CMK (cell line): ENCODE results near the gene PLLP.

ENCODE experiments used
- DNase-seq: peaks from one replicate; pipeline ENCODE4 v3.0.0-alpha.2; 2010; ENCODE audit warnings: low read depth

The PLLP gene

DNA sequence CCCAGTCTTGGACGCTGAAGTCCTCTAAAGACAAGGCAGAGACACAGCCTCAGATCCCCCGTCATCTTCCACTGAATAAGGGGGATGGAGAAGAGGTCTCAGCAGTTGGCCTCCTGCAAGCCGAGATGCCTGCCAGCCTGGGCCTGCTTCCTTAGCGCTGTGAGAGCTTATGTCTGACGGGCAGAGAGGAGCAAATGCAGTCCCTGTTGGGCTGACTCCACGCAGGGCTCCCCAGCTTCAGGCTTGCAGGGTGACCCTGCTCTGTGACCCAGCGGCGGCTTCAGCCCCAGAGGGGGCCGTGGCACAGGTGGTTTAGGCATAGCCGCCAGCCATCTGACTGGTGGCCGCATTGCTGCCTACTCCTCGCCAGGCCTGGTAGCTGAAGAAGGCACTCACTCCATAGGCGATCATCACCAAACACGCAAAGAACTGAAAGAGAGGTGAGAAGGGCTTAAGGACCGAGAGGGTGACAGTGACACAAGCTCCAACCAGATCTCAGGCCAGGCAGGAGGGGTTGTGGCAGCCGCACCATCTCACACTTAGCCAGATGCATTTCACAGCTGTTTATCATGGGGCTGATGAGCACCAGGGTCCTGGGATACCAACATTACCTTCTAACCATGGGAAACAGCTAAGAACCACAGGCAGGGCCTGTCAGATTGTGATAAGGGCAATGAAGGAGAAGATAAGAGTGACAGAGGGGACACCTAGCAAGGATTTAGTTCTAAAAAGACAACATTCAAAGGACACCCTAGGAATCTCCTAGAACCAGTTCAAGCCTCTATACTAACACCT is 27.7 kb downstream of the PLLP start:
- no peak for DNase-seq

DNA sequence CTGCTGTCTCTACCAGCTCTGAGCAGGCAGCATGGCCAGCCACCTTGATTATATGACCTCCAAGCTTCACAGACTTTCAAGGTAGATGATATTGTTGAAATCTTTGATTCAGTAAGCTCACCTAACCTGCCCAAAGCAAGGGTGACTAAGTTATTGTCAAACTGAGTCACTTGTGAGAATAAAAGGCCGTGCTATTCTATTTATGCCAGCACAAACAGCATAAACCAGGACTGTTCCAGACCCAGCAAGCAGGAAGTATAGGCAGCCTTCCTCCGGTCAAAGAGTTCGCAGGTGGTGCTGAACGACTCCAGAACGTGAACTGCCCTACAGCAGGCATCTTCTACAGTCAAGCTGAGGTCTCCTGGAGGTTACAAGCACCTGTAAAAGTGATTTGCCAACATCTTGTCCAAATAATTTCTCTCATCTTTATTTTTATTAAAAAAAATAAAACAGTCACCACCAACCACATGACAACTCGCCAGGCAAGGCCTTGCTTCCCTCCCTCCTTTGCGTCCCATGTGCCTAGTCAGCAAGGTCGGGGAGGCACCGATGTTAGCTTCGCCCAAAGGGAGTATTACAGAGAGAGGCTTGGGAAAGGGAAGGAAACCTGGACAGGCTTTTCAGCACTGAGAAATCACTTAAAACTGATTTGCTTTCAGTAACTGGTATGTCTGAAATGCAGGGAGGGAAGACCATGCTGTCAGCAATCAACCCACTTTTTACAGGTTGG is 28.6 kb downstream of the PLLP start:
- no peak for DNase-seq

DNA sequence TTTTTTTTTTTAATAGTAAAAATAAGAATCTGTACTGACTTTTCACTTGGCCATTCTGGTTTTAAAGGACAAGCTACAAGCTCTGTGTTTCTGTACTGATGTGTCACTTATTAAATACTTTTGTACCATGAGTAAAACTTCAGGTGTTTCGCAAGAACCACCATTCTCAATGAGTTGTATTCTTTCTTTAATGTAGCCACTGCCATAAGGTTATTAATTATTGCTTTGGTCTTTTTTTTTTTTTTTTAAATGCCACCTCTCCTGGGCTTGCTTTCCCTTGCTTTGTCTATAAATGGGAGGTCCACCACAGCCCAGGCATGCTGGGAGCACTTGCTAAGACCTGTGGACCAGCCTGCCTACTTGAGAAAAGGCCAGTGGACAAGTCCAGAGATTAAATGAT is 31.0 kb downstream of the PLLP start:
- no peak for DNase-seq

DNA sequence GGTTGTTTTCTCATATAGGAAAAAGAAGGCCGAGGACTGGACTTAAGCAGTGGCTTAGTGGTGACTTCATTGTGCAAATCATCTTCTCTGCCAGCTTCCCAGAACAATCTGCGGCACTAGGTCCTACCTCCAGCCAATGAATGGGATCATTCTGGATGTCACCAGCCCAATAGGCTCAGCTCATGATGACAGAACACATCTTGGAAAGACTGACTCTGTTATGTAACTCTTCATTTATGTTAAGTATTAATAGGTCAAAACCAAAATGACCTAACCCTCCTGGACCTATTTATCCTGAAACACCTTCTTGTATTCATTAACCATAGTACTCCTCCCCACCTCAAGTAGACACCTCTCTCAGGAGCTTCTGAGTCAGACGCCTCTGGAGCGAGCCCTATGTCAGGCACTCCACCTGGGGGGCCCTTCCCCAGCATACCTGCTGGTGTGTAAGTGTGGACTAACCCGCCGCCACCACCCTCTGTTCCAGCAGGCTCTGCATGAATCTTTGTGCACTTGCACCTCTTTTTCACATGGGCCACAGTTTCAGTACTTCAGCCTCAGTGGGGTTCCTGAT is 32.2 kb downstream of the PLLP start:
- DNase-seq = no peak

DNA sequence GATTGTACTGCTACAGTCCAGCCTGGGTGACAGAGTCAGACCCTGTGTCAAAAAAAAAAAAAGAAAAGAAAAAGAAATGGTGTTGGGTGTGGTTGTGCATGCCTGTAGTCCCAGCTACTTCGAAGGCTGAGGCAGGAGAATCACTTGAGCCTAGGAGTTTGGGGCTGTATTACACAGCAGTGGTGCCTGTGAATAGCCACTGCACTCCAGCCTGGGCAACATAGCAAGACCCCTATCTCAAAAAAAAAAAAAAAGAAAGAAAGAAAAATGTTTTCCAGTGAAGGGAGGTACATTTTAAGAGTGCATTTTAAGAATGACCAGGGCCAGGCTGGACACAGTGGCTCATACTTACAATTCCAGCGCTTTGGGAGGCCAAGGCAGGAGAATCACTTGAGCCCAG is 33.1 kb downstream of the PLLP start:
- no peak for DNase-seq

DNA sequence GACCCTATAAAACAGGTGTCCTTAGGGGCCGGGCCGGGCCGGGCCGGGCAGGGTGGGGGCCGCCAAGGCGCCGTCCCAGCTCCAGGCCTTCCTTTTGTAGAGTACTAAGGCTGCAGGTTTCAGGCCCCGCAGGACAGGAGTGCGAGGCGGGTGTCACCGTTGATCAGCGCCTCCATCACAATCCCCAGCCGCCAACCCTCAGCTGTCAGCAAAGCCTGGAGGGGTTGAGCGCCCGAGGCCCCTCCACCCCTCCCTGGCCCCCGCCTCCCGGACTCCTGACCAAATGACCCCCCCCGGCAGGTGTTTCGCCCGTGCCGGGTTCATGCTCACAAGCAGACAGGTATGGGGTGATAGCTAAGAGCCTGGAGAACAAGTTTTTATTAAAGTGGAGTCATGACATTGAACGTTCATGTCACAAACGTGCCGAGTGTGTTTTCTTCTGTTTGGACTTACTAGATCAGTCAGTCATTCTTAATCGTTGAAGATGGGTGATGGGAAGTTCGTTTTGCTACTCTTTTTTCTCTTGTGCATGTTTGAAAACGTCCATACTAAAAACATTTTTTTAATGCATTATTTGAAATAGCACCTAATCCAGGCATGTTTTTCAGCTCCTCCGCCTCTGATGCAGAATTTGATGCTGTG is 38.9 kb downstream of the PLLP start:
- DNase-seq = no peak

DNA sequence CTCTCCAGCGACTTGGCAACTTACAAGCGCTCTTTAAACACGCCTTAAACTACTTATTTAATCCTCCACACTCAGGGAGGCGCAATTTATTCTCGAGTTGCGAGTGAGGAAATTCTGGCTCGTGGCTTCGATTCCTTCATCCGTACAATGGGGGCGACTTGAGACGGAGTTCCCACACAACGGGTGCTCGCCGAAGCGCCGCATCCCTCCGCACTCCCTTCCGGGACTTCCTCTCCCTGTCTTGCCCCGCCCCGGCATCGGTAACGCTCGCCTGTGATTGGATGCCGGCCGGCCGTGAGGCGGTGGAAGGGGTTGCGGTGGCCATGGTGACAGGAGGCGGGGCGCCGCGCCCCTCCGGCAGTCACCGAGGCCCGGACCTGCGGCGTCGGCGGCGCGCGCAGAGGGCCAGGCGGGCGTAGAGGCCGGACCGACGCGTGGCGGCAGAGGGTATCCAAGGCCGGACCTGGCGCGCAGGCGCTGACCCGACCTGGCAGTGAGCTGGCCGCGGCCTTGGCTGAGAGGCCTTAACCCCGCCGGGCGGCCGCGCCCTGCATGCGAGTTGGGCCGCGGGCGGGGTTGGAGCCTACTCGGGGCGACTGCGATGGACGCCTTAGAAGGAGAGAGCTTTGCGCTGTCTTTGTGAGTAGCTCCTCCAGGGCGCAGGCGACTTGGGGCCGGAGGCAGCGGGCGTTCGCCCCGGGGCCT is 39.6 kb downstream of the PLLP start, which contains the start of gene ARL2BP:
TSS of gene ARL2BP (plus strand) at position 493 of the 705 bp plus-strand sequence. CDS start at position 602, 109 bp downstream.
- peak; percentile 95 for DNase-seq

DNA sequence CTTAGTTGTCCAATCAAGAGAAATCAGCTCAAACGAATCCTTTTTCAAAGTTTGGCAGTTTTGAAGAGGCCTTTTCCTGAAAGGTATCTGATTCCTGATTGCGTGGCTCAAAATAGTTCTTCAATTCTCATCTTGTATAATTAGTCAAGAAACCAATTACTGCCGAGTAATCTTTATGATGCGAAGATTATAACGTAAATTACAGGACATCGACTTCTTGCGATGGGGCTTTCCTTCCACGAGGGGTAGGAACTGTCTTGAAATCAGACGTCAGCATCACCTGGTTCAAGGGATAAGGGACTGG is 40.1 kb downstream of the PLLP start:
- DNase-seq = no peak

DNA sequence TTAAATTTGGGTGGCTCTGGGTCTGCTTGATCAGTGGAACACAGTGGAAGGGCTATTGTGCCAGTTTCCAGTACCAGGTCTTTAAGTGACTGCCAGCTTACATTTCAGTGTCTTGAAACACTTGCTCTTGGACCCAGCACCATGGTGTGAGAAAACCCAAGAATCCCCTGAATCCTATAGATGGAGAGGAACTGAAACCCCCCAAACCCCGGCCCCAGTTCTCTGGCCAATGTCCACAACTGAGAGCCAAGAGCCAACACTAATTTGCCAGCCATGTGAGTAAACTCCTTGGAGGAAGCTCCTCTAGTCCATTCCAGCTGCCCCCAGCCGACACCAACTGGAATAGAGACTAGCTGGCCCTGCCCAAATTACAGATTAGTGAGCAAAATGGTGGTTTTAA is 41.8 kb downstream of the PLLP start:
- DNase-seq = no peak

DNA sequence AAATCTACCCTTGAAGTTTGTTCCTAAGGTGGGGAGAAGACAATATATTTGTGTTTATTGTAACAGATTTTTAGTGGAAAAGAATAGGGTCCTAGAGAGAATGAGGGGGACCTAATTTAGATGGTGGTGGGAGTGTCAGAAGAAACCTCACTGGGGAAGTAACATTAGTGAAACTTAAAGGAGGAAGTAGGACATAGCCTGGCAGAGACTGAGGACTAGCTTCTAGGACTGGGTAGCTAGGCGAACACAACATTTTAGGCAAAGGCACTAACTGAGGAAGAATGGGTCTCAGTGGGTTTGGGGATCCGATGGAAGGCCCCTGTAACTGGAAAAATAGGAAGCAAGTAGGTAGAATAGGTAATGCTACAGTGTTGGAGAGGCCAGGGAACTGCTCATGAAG is 43.6 kb downstream of the PLLP start:
- DNase-seq = no peak

DNA sequence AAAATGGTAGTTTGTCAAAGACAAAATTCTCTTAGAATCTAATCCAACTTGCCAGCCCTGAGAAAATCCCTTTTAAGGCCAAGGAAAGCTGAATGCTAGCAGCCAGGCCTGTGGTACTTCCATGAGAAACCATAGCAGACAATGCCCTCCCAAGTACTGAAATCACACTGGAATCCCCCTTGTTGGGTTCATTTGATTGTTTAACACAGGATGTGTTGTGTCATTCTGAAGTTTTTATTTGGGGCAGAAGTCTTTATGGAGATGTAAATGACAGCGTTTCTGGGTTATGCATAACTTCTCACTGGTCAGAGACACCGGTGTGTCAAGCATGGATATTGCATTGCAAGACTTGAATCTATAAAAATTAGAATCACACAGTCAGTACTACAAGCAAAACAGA is 45.4 kb downstream of the PLLP start:
- no peak for DNase-seq

DNA sequence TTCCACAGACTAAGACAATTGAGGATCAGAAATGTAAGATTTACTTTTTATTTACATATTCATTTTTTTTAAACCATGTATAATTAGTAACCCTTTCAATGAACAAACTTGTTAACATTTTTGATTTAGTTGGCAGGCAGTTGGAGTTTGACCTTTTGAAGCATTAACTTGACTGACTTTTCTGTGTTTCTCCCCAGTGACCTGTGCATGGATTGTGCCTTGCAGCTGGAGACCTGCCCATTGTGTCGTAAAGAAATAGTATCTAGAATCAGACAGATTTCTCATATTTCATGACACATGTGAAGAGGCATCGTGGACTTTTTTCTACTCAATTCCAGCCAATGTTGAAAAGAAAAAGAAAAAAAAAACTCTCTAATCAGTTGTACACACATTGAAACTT is 45.8 kb downstream of the PLLP start:
- no peak for DNase-seq

DNA sequence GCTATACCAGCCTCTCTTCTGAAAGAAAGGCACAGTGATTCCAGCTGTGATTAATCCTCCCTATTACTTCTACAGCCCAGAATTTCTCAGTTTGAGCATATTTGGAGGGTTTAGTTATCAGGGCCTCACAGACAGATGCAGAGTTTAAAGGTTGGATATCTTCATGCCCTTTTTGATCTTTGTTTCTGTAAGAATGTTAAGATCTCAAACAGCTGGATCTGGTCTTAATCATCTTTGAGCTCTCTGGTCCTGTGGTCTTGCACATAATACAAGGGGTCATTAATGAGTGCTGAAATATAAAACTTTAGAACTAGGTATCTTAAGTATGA is 48.5 kb downstream of the PLLP start:
- no peak for DNase-seq

DNA sequence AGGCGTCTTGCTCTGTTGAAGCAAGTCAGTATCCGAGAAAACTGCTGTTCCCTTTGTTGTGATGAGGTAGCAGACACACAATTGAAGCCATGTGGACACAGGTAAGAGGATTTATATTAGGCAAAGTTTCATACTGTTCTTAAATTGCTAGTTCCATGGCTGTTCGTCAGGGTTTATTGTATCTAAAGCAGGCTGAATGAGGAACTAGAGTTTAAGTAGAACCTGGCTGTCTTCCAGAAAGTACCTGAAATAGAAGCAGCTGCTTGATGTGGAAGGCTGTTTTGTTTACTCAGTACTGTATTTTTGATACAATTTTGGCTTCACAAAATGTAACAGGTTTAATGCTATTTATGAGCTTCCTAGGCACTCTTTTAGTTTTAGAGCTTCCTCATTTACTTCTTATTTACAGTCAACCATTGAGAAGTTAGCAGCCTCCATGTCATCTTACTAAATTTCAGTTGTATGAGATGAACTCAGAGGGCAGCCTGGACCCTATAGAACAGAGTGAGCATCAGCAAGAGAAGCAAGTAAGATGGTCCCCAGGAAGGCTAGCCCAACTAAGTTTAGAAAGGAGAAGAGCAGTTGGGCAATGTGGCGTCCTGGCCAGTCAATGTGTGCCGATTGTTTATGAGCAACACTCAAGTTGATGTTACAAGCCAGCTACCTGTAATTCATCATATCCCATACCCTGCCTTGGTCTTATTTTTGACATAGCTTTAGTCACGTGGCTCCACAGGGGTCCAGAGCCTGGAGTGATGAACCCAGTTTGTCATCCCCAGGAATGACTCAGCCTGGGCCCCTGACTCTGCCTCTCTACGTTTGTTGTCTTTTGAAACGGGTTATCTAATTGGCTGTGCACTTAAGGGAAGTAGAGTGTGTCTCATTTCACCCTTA is 49.1 kb downstream of the PLLP start:
- DNase-seq = no peak

DNA sequence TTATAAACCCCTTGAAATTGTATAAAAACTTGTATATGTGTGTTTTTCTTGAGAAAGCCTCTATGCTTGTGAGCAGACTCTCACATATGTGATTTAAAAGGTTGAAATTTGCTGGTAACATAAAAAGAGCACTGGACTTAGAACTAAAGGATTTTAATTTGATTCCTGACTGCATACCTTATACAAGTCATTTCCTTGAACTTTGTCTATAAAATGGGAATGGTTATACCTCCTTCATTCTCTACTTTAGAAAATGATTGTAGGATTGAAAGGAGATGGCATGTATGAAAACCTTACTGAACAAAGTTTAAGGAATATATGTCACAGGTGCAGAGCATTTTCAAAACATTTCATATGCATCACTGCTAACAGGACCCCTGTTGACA is 49.8 kb downstream of the PLLP start:
- DNase-seq = no peak

DNA sequence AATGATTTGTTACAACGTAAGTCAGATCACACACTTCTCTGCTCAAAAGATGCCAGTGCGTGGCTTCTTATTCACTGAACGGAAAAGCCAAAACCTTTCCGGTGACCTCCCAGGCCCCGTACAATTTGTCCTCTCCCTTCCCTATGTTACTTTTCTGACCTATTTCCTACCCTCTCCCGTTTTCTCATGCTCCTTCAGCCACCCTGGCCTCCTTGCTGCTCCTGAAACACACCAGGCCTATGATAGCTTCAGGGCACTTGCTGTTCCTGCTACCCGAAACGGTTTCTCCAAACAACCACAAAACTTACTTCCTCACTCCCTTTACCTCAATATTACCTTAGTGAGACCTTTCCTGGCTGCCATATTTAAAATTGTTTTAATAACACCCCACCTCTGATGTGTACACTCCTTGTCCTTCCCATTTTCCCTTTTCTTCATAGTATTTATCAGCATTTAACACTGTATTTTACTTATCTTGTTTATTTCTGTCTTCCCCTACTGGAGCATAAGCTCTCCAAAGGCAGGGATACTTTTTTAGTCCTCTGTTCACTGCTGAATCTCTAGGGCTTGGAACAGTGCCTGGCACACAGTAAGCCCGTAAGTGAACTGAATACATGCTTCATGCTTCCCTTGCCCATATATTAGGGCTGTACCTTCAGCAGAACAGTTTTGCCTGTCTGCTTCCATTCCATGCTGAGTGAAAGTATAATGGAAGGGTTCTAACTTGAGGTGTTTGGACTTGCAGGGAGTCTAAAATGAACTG is 50.3 kb downstream of the PLLP start:
- no peak for DNase-seq

DNA sequence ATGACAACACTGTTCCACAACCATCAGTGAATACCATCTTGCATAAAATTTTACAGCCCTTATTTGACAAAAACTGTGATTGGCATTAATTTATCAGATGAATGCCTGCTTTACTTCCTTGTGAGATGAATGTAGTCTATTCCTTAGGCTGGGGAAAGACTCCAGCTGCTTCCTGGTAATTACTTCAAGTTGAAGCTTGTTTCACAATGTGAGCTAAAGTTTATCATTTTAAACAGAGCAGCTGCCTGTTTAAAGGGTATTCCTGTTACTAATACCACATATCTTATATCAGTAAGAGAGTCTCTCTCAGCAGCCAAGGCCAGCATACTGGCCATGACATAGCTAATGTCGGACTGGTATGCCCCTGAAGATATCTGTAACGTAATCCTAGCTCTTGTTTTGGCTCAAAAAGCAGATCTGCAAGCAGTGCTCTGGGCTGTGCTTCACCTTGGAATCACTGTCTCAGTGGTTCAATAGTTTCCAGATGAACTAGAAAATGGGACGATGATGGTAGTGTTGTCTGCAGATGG is 52.6 kb downstream of the PLLP start:
- no peak for DNase-seq

DNA sequence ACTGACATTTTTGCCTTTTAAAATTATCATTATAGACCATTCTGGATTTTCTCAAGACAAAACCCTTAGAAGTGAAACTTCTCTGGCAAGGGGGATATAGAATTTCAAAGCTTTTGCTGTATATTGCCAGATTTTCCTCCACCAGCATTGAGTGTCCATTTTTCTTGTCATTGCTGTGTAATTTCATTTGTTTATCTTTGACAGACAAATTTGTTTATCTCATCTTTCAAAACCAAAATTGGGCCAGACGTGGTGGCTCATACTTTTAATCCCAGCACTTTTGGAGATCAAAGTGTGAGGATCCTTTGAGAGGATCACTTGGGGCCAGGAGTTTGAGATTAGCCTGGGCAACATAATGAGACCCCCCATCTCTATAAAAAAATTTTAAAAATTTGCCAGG is 55.4 kb downstream of the PLLP start:
- no peak for DNase-seq

DNA sequence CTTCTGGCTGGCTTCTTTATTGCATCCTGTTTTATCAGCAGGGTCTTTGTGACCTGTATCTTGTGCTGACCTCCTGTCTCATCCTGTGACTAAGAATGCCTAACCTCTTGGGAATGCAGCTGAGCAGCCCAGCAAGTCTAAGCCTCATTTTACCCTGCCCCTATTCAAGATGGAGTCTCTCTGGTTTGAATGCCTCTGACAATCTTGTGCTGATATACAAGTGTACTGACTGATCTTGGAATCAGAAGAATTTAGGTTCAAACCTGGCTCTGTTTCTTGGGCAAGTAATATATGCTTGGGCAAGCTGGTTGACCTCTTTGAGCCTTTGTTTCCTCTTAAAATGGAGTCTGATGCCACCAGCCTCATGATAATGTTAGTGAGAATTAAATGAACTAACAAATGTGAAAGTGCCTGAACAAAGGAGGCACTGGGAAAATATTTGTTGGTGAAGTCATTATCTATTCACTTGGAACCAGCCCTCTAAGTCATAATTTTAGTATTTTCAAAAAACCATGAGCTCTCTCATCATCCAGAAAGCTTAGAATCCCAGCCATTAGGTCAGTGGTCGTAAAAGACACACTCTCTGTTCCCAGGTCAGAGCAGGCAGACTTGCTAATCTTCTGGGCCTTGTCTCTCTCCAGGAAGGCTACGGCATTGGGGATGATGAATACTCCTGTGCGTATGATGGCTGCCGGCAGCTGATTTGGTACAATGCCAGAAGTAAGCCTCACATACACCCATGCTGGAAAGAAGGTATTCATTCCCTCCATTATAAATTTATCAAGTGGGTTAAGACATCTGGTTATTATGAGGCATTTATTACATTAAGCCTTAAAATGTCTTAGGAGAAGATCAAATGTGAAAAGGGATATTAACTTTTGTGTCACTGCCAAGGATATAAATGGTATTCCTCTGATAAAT is 57.5 kb downstream of the PLLP start:
- no peak for DNase-seq
